ENCODE data around the gene TMEM236. TPM values are rescaled to one million over a fixed set of nuclear protein-coding genes. Genes with fewer than 3 reads are reported as not detected.

The TMEM236 gene
- polyA plus RNA-seq, 1 of the 3 experiments (the other 2 are of a cell fraction) = 0.02 TPM

GRCh38 chr10:17749890-17750289 lies 2.1 kb upstream of the TMEM236 start:
- WGBS (ENCODE audit: low lambda C conversion rate) = 89% methylated on average over 5 of the region's 8 CpGs
- H4K20me1 ChIP-seq (ENCODE audit: insufficient read depth) = no peaks in the 10 kb centered on the region
- no peaks in the 10 kb centered on the region for H3K4me1 ChIP-seq (ENCODE audit: control insufficient read depth in 1 of 2, insufficient read depth in 2 of 2, low read depth in 1 of 2, low read length in 1 of 2)
- no peak overlapping the region for H3K4me3 ChIP-seq (ENCODE audit: low read depth in 2 of 2, low read length in 1 of 2)
- H3F3A ChIP-seq (replicated peaks; ENCODE audit: insufficient read depth) = no peaks in the 10 kb centered on the region
- H3K4me2 ChIP-seq = no peak overlapping the region
- no peaks in the 10 kb centered on the region for H3K36me3 ChIP-seq (replicated peaks in 1 of 2; ENCODE audit: control insufficient read depth in 1 of 2, insufficient read depth in 2 of 2, low read length in 1 of 2)
- H2AFZ ChIP-seq (ENCODE audit: low read depth) = no peak overlapping the region
- H3K9me3 ChIP-seq = no peaks in the 10 kb centered on the region
- no peaks in the 10 kb centered on the region for H3K9me2 ChIP-seq
- no peaks in the 10 kb centered on the region for H3K27me3 ChIP-seq (ENCODE audit: insufficient read depth)
- no peak for TF ChIP-seq MXI1 (IDR thresholded peaks at IDR 0.05; ENCODE audit: low read depth, low read length)
- TF ChIP-seq CHD2 (IDR thresholded peaks at IDR 0.05; ENCODE audit: low read length, partially characterized antibody) = no peak
- TF ChIP-seq NRF1 (IDR thresholded peaks at IDR 0.05; ENCODE audit: low read depth, low read length) = no peak
- TF ChIP-seq IRF3 (IDR thresholded peaks at IDR 0.05; ENCODE audit: low read depth, low read length) = no peak
- no peak for TF ChIP-seq MEF2A (IDR thresholded peaks at IDR 0.05; ENCODE audit: borderline replicate concordance, low read depth)
- TF ChIP-seq CTCF (IDR thresholded peaks at IDR 0.05) = no peak
- no peak for TF ChIP-seq FOXM1 (IDR thresholded peaks at IDR 0.05; ENCODE audit: low read depth)
- TF ChIP-seq REST (IDR thresholded peaks at IDR 0.05; ENCODE audit: low read depth, low read length) = no peak
- TF ChIP-seq SIN3A (IDR thresholded peaks at IDR 0.05; ENCODE audit: borderline replicate concordance, low read depth, low read length) = no peak
- no peak for TF ChIP-seq USF1 (IDR thresholded peaks at IDR 0.05; ENCODE audit: borderline replicate concordance, low read depth)
- no peak for TF ChIP-seq GATA2 (CRISPR knock-in tag; IDR thresholded peaks at IDR 0.05)
- TF ChIP-seq ZBTB33 (IDR thresholded peaks at IDR 0.05; ENCODE audit: borderline replicate concordance, low read depth) = no peak
- TF ChIP-seq FOXJ3 (CRISPR knock-in tag; IDR thresholded peaks at IDR 0.05) = no peak
- TF ChIP-seq NFIC (IDR thresholded peaks at IDR 0.05; ENCODE audit: borderline replicate concordance) = no peak
- TF ChIP-seq FOSL2 (IDR thresholded peaks at IDR 0.05; ENCODE audit: borderline replicate concordance, low read depth) = no peak
- no peak for TF ChIP-seq PBX3 (IDR thresholded peaks at IDR 0.05)
- no peak for TF ChIP-seq EZH2phosphoT487 (IDR thresholded peaks at IDR 0.05; ENCODE audit: borderline replicate concordance, low read depth)
- no peak for DNase-seq
- H3K79me2 ChIP-seq (ENCODE audit: insufficient read depth) = no peaks in the 10 kb centered on the region
- H3K27ac ChIP-seq (ENCODE audit: low read depth in 2 of 2, low read length in 1 of 2) = no peak overlapping the region
- ChIA-PET CTCF (interaction anchor here (1.0 to 1.5 kb wide), 2 partner anchors 9 to 141 kb away, joined by 3 read pairs; no protein-coding TSS in a partner anchor), POLR2A (no interaction called here)
- H3K9ac ChIP-seq = no peak overlapping the region

Measured in SK-N-SH (cell line).